Activated T-cell treated with anti-CD3 and anti-CD28 coated beads, Interleukin-2, amount 50 U/mL, for 72 hours (primary cell): ENCODE results near the gene OSBPL1A. TPM values are rescaled to one million over a fixed set of nuclear protein-coding genes. Genes with fewer than 3 reads are reported as not detected.

ENCODE experiments used
- ATAC-seq, 2 donors: fragments of 150-1000 bp; cut with Tn5 transposase; replicated peaks in 1 of 2; 2 replicates each; pipeline ENCODE4 v1.10.0; 2021; ENCODE audit warnings: moderate library complexity in 2 of 2, mild to moderate bottlenecking in 1 of 2
- DNase-seq, 2 donors: peaks; one replicate each; pipeline ENCODE4 v3.0.0; 2021 to 2022; ENCODE audit warnings: mixed read lengths in 1 of 2
- H3K27ac Mint-ChIP-seq: one replicate; pipeline ENCODE4 v1.8.0; 2022; ENCODE audit warnings: mild to moderate bottlenecking, moderate library complexity, mixed read lengths
- H3K27me3 Mint-ChIP-seq: one replicate; pipeline ENCODE4 v1.8.0; 2022; ENCODE audit warnings: low read depth, mixed read lengths
- H3K36me3 Mint-ChIP-seq, 2 donors: one replicate each; pipeline ENCODE4 v1.8.0; 2022; ENCODE audit warnings: mixed read lengths in 2 of 2, mild to moderate bottlenecking in 1 of 2; ENCODE audit not compliant: insufficient read depth in 2 of 2
- H3K4me1 Mint-ChIP-seq: one replicate; pipeline ENCODE4 v1.8.0; 2022; ENCODE audit warnings: low read depth, mixed read lengths
- H3K4me3 Mint-ChIP-seq, 2 donors: one replicate each; pipeline ENCODE4 v1.8.0; 2022; ENCODE audit warnings: mild to moderate bottlenecking in 2 of 2, mixed read lengths in 2 of 2, moderate library complexity in 2 of 2
- H3K9me3 Mint-ChIP-seq, 2 donors: one replicate each; pipeline ENCODE4 v1.8.0; 2022; ENCODE audit warnings: mixed read lengths in 2 of 2
- total RNA-seq, 2 donors: library from RNA; stranded (reverse); gene quantifications; one replicate each; pipeline ENCODE4 v1.2.3, GENCODE V29; 2022

Gene OSBPL1A
- total RNA-seq: 1 to 10 TPM; 1.5 to 2.4 TPM

DNA sequence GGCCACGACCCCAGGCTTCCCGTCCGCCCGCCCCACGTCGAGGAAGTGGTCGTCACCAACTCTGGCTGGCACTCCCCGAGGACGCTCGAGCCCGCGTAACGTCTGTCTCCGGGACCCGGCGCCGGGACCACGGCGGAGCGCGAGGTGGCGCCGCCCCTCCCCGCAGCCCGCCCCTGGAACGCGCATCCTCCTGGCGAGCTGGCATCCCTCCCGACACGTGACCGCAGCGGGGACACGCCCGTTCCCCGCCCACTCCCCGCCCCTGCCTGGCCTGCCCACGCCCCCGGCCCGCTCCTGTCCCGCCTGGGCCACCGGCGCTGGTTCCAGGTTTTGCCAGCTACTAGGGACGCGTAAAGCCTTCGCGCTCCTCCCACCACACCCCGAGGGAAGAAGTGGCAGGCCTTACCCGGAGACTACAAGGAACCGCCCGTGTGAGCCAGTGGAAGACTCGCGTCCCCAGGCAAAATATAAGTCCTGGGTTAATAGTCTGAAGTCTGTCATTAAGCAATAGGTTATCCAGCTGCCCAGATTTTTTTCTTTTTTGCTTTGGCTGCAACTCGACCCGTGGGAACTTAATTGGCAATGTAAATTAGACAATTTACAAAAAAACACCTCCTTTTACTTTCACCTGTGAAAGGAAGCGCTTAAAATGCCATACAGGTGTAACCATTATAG lies at the start of gene OSBPL1A:
OSBPL1A (minus strand) TSS at position 131 of the 675 bp plus-strand sequence. CDS start 20,291 bp downstream, outside the sequence.
- H3K4me1 Mint-ChIP-seq: peaks cover 36% of the 10 kb centered on the region
- H3K27ac Mint-ChIP-seq: no peak within 1 kb of the TSS
- H3K27me3 Mint-ChIP-seq: peaks cover 9% of the 10 kb centered on the region
- no peaks in the 10 kb centered on the region for H3K9me3 Mint-ChIP-seq
- DNase-seq (peak; percentile 66 to 73), ATAC-seq (peak; percentile 90)
- no peaks in the 10 kb centered on the region for H3K36me3 Mint-ChIP-seq
- H3K4me3 Mint-ChIP-seq: peak within 1 kb of the TSS; percentile 82 to 88

DNA sequence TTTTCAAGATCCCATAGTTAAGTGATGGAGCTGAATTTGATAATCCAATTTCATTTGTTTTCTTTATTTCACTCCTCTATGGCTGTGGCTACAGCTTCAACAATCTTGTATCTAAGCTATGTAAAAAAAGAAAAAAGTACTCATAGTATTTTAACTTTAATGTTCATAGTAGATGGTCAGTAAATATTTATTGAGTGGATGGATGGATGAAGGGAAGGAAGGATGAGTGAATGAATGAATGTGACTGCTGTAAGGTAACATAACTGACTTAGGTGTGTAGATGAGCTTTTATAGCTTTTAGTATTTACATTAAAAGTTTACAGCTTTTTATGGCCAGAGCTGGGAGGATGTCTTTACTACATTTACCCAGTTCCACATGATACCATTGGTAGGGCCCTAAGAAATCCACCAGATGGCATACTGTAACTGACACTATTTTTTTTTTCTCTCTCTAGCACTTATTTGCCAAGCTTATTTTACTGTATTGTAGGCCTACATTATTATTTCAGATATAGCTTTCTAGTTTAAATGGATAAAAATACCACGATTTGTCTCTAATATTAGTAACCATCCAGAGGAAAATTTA lies 49.4 kb upstream of the OSBPL1A start:
- H3K4me1 Mint-ChIP-seq: peaks cover 5% of the 10 kb centered on the region
- peaks cover 2 to 11% of the 10 kb centered on the region in 2 donors for H3K36me3 Mint-ChIP-seq
- H3K27me3 Mint-ChIP-seq: no peaks in the 10 kb centered on the region
- no peak overlapping the region for H3K27ac Mint-ChIP-seq
- no peak overlapping the region for H3K4me3 Mint-ChIP-seq
- no peak for ATAC-seq
- no peaks in the 10 kb centered on the region for H3K9me3 Mint-ChIP-seq
- DNase-seq: no peak

DNA sequence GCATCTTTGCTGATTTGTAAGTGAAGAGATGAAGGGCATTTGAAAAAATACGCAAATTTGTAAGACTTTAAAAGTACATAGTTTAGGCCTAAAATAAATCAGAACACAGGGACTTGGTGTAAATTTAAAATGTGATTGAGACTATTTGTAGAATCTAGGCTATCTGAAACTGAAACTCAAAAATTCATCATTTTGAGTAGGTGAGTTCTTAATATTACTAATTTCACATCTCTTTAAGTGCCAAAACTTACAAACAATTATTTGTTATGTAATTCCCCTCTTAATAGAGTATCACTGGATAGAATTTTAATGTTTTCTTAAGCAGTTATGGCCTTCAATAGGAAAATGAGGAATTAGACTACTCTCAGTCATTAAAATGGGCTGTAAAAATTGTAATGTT lies 48.8 kb upstream of the OSBPL1A start:
- H3K9me3 Mint-ChIP-seq: no peaks in the 10 kb centered on the region
- H3K27me3 Mint-ChIP-seq: no peaks in the 10 kb centered on the region
- H3K36me3 Mint-ChIP-seq: peaks cover 2 to 11% of the 10 kb centered on the region in 2 donors
- DNase-seq (no peak), ATAC-seq (no peak)
- H3K4me1 Mint-ChIP-seq: peaks cover 5% of the 10 kb centered on the region
- H3K4me3 Mint-ChIP-seq: no peak overlapping the region
- H3K27ac Mint-ChIP-seq: no peak overlapping the region

DNA sequence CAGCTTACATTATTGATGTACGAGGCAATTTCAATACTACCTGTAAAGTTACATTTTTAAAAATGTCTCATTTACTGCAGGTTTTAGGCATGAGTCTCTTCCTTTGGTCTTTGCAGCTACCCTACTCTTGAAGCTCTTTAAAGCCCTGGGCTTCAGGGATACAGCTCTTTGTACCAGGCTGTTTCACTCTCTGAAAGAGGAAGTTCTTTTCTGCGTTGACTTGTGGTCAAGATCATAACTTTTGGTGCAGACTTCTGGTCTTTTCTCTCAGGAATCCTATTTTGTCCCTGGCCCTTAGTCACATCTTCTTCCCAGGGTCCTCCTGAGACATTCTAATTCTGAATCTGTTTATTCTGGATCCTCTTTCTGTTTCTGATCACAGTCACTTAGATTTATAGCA lies 46.2 kb upstream of the OSBPL1A start:
- Mint-ChIP-seq H3K27me3 (no peaks in the 10 kb centered on the region), H3K9me3 (no peaks in the 10 kb centered on the region), H3K27ac (no peak overlapping the region), H3K4me1 (peaks cover 5% of the 10 kb centered on the region), H3K4me3 (no peak overlapping the region), H3K36me3 (peaks cover 2 to 13% of the 10 kb centered on the region in 2 donors)
- no peak for ATAC-seq
- DNase-seq: no peak

DNA sequence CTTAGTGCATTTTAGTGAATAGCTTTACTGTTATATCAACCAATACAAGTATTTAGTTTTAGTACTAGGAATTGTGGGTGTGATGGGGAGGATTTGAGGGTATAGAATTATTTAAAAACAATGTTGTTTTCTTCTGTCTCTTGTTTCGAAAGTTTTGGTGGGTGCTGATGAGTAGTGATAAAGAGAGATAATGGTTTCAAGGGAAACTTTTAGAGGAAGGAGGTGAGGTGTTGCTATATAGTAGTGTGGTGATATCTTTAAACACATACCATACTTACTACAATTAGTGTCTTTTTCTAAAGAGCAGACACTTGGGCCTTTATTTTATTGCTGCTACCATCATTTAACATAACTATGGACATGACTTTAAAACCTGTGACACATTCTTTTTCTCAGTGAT lies 39.3 kb upstream of the OSBPL1A start:
- ATAC-seq: no peak
- Mint-ChIP-seq H3K4me1 (peaks cover 8% of the 10 kb centered on the region), H3K9me3 (no peaks in the 10 kb centered on the region), H3K27me3 (no peaks in the 10 kb centered on the region), H3K4me3 (no peak overlapping the region), H3K36me3 (peaks cover 0 to 5% of the 10 kb centered on the region in 2 donors), H3K27ac (no peak overlapping the region)
- DNase-seq: no peak

DNA sequence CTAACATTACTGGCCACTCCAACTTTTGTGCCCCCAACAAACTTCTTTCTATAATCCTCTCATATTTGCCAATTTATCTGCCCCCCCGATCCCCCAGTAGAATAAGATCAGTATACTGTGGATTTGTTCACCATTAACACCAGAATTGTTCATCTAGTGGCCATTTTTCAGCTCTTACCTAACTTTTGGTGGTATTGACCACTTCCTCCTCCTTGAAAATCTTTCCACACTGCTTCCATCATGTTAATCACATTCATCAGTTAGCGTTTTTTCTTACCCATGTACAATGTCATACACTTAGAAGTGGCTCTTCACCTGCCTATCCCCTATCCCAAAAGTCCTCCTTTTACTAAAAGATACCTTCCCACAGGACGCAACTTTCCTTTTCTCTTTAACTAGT lies 35.0 kb upstream of the OSBPL1A start:
- Mint-ChIP-seq H3K36me3 (no peaks in the 10 kb centered on the region), H3K9me3 (no peaks in the 10 kb centered on the region), H3K27ac (no peak overlapping the region), H3K4me1 (peaks cover 15% of the 10 kb centered on the region), H3K4me3 (no peak overlapping the region), H3K27me3 (no peaks in the 10 kb centered on the region)
- no peak for DNase-seq
- no peak for ATAC-seq

DNA sequence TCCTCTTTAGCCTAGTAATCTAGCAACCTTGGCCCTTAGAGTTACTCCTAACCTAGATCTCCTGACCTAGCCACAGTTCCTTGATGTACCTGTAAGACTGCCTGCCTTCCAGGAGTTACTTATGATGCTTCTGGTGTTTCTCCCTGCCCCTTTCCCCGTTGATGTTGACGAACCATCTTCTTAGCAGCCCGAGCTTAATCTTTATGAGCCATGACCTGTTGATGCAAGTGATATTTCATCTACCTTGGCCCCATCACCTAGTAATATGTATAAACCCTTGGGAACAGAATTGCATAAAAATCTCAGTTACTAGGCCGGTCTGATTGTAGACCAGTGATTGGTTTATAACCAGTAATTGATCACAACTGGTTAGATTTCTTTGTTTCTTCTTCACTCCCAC lies 31.6 kb upstream of the OSBPL1A start:
- H3K27me3 Mint-ChIP-seq: peaks cover 7% of the 10 kb centered on the region
- DNase-seq (no peak), ATAC-seq (no peak)
- H3K4me1 Mint-ChIP-seq: peaks cover 25% of the 10 kb centered on the region
- peaks cover 2 to 3% of the 10 kb centered on the region in 2 donors for H3K9me3 Mint-ChIP-seq
- no peak overlapping the region for H3K4me3 Mint-ChIP-seq
- no peak overlapping the region for H3K27ac Mint-ChIP-seq
- H3K36me3 Mint-ChIP-seq: peaks cover 7 to 9% of the 10 kb centered on the region in 2 donors

DNA sequence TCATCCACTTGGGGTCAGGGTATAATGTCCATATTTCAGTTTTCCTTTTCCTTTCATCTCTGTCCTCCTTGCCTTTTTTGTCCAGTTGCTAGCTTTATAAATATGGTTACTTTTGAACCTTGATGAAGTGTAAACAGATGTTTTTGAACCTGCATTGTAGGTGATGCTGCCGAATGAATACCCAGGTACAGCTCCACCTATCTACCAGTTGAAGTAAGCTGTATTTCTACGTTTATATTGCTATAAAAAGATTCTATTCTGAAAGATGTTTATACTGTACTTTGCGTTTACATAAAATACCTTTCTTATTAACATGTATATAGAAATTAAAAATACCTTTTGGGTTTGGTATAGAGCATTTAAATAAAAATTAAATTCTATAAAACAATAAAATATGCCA lies 31.1 kb upstream of the OSBPL1A start:
- peaks cover 9% of the 10 kb centered on the region for H3K27me3 Mint-ChIP-seq
- H3K4me3 Mint-ChIP-seq: no peak overlapping the region
- peaks cover 7 to 9% of the 10 kb centered on the region in 2 donors for H3K36me3 Mint-ChIP-seq
- H3K9me3 Mint-ChIP-seq: peaks cover 2 to 3% of the 10 kb centered on the region in 2 donors
- DNase-seq: no peak
- H3K4me1 Mint-ChIP-seq: peaks cover 25% of the 10 kb centered on the region
- no peak for ATAC-seq
- no peak overlapping the region for H3K27ac Mint-ChIP-seq

DNA sequence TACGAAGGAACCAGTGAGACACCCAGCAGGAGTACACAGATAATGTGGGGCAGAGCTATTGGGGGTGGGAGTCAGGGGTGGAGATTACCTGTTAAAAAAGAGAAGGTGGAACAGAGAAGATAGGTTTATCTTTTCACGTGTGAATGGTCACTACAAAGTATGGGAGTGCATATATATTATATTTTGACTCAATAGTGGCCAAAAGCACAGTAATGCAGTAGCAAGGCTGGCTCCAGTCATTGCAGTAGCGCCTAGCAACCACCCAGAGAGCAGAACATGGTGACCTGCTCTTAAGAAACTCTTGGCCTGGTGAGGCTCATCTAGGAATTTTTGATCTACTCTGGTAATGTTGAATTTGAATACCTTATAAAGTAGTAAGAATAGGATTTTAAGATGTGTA lies 29.9 kb upstream of the OSBPL1A start:
- Mint-ChIP-seq H3K9me3 (peaks cover 2 to 3% of the 10 kb centered on the region in 2 donors), H3K36me3 (peaks cover 7 to 9% of the 10 kb centered on the region in 2 donors), H3K4me1 (peaks cover 25% of the 10 kb centered on the region), H3K4me3 (peak overlapping the region; percentile 90 to 95), H3K27ac (no peak overlapping the region), H3K27me3 (peaks cover 16% of the 10 kb centered on the region)
- no peak for DNase-seq
- ATAC-seq: no peak

DNA sequence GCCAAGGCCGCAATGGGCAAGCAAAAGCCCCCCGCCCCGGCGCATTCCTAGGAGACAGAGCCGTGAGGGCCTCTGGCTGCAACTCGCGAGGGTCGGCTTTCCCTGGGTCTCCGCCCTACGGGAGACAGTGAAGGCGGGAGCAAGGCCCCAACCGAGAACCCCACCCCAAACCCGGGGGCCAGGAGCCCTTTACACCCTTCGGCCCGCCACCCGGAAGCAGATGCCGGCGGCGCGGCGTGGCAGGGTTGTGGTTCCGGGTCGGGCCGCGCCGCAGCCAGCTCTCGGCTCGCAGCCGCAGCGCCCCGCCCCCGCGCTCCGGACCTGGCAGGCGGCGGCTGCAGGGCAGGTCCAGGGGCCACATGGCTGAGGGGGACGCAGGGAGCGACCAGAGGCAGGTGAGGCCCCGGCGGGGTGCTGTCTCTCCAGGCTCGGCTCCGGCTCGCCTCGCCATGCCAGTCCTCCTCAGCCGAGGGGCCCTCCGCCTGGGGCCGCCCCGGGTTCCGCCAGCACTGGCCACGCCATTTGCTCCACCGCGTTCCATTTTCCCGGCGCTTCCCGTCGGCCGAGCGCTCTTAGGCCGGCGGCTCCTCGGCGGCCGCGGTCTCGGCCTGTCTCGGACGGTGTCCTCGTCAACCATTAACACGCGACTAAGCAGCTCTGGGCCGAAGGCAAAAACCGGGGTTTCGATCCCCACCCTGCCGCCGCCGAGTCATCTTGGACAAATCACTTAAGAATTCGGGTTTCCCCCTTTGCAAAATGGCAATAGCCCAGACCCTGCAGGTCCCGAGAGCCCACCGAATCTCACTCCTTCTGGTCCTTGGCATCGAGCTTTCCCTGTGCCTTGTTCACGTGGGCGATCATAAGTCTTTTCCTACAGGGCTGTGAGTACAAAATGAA lies 29.0 kb upstream of the OSBPL1A start, which contains the start of gene IMPACT:
IMPACT (plus strand) TSS at position 273 of the 897 bp plus-strand sequence; CDS start at position 360, 87 bp downstream.
- H3K36me3 Mint-ChIP-seq: peaks cover 7 to 9% of the 10 kb centered on the region in 2 donors
- H3K4me3 Mint-ChIP-seq: peak within 1 kb of the TSS; percentile 90 to 95
- DNase-seq (peak; percentile 82 to 86), ATAC-seq (peak; percentile 89 to 93)
- H3K27me3 Mint-ChIP-seq: peaks cover 25% of the 10 kb centered on the region
- peak within 1 kb of the TSS; percentile 96 for H3K27ac Mint-ChIP-seq
- H3K9me3 Mint-ChIP-seq: peaks cover 2 to 3% of the 10 kb centered on the region in 2 donors
- peaks cover 25% of the 10 kb centered on the region for H3K4me1 Mint-ChIP-seq

DNA sequence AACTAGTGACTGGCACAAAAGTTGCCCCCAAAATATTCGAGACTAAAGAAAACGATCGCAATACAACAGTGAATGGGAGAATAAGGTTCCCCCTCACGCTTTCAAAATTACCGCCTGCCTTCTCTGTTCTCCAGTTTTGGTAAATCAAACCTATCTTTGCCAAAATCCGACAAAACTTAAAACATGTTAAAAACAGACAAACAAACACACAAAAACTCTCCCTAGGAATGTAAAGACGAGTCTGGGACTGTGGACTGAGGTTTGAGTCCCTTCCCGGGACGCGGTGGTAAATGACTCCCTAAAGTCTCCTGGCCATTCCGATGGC lies 28.4 kb upstream of the OSBPL1A start:
- H3K36me3 Mint-ChIP-seq: peaks cover 7 to 9% of the 10 kb centered on the region in 2 donors
- no peak for DNase-seq
- peaks cover 25% of the 10 kb centered on the region for H3K4me1 Mint-ChIP-seq
- no peak for ATAC-seq
- H3K9me3 Mint-ChIP-seq: peaks cover 2 to 3% of the 10 kb centered on the region in 2 donors
- peak overlapping the region; percentile 86 to 90 for H3K4me3 Mint-ChIP-seq
- H3K27me3 Mint-ChIP-seq: peaks cover 31% of the 10 kb centered on the region
- peak overlapping the region; percentile 81 for H3K27ac Mint-ChIP-seq

DNA sequence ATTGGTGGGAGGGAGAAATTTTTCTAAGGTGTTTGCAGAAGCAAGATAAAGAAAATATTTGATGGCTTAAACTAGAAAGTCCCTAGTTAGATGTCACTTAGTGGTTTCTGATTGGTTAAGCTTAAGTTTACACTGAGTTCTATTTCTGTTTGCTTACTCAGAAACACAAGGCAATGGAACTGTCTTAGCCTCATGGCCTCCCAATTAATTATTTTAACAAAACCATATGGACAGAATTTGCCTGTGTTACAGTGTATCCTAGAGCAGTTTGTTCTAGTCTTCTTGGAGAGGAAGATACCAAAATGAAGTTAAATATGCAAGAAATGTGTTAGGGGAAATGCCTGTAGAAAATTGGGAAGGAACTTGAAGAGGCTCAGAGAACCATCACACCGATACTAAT lies 24.2 kb upstream of the OSBPL1A start:
- peaks cover 11% of the 10 kb centered on the region for H3K4me1 Mint-ChIP-seq
- peaks cover 2 to 3% of the 10 kb centered on the region in 2 donors for H3K9me3 Mint-ChIP-seq
- H3K27ac Mint-ChIP-seq: no peak overlapping the region
- H3K27me3 Mint-ChIP-seq: peaks cover 68% of the 10 kb centered on the region
- DNase-seq: no peak
- H3K4me3 Mint-ChIP-seq: no peak overlapping the region
- peaks cover 5 to 9% of the 10 kb centered on the region in 2 donors for H3K36me3 Mint-ChIP-seq
- ATAC-seq: no peak

DNA sequence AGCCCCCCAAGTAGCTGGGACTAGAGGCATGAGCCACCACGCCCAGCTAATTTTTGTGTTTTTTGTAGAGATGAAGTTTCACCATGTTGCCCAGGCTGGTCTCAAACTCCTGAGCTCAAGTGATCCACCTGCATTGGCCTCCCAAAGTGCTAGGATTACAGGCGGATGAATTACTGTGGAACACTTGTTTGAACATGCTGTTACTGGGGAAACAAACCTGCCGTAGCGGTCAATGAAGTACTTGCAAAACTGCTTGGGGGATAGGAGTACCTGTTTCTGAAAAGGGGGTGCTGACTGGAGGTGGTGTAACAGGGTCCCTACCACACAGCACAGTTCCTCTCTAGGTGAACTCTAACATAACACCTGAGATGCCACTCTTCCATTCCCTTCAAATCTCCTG lies 22.9 kb upstream of the OSBPL1A start:
- ATAC-seq (no peak), DNase-seq (no peak)
- Mint-ChIP-seq H3K4me1 (peaks cover 9% of the 10 kb centered on the region), H3K9me3 (peaks cover 0 to under 1% of the 10 kb centered on the region in 2 donors), H3K27ac (no peak overlapping the region), H3K4me3 (no peak overlapping the region), H3K36me3 (peaks cover 0 to 2% of the 10 kb centered on the region in 2 donors), H3K27me3 (peaks cover 79% of the 10 kb centered on the region)
